Panc1 (cell line): ENCODE data around the gene PHLPP1. TPM values are rescaled to one million over a fixed set of nuclear protein-coding genes. Genes with fewer than 3 reads are reported as not detected.
"Not testable (repeated sequence)": the region's sequence is repeated elsewhere in the genome, so short reads cannot be mapped to it uniquely, and the experiment has no call there.

ENCODE experiments used
- ATAC-seq: fragments of 200-7000 bp; cut with Tn5 transposase; 2 replicates; pipeline ENCODE4 v1.9.1; 2020; ENCODE audit warnings: mild to moderate bottlenecking, moderate library complexity
- BruUV-seq: library from RNA; stranded (reverse); fragments of 400-500 nt; replicated peaks from 2 replicates; lab custom pipeline; 2021; lab: Mats Ljungman, UMichigan
- CTCF ChIA-PET: fragments of 300-600 bp; sonication (Branson Sonifier 250); formaldehyde crosslinking; loops from one replicate; lab custom pipeline; 2022; ENCODE audit warnings: antibody characterized with exemption; lab: Charles Lee
- POLR2A ChIA-PET: fragments of 300-600 bp; sonication (Branson Sonifier 250); formaldehyde crosslinking; loops from one replicate; lab custom pipeline; 2022; ENCODE audit warnings: antibody characterized with exemption; lab: Charles Lee
- DNase-seq: peaks from one replicate; pipeline ENCODE4 v3.0.0-alpha.2; 2010; ENCODE audit warnings: low read depth, low spot score
- H3K27ac ChIP-seq: 2 replicates; pipeline ENCODE4 v1.5.1; 2011; ENCODE audit warnings: mild to moderate bottlenecking, low read length, inconsistent platforms
- H3K27me3 ChIP-seq: fragments of 200-500 bp; sonication (Bioruptor generic); 2 replicates; pipeline ENCODE4 v1.6.0; 2014; ENCODE audit warnings: low read length, inconsistent platforms; ENCODE audit not compliant: control insufficient read depth, insufficient read depth
- H3K36me3 ChIP-seq: fragments of 200-500 bp; sonication (Bioruptor generic); 2 replicates; pipeline ENCODE4 v1.5.1; 2014; ENCODE audit warnings: inconsistent platforms, mild to moderate bottlenecking, low read length, moderate library complexity; ENCODE audit not compliant: control insufficient read depth, insufficient read depth
- H3K4me1 ChIP-seq: 2 replicates; pipeline ENCODE4 v1.5.1; 2011; ENCODE audit warnings: inconsistent platforms, mild to moderate bottlenecking, low read length, moderate library complexity; ENCODE audit not compliant: control insufficient read depth, insufficient read depth
- H3K4me3 ChIP-seq, 2 experiments: 2 replicates each; pipeline ENCODE4 v1.5.1; 2011 to 2012; ENCODE audit warnings: low read depth in 2 of 2, low read length in 2 of 2, mild to moderate bottlenecking in 2 of 2, inconsistent platforms in 1 of 2, moderate library complexity in 1 of 2
- H3K9me3 ChIP-seq: fragments of 200-500 bp; sonication (Bioruptor generic); 2 replicates; pipeline ENCODE4 v1.5.1; 2014; ENCODE audit warnings: low read depth, mild to moderate bottlenecking, inconsistent platforms, low read length, moderate library complexity; ENCODE audit not compliant: control insufficient read depth, insufficient read depth
- POLR2AphosphoS5 ChIP-seq: IDR thresholded peaks from 2 replicates; pipeline ENCODE4 v1.6.1; 2012; ENCODE audit warnings: mild to moderate bottlenecking, low read depth, low read length, moderate library complexity
- SIN3A ChIP-seq: IDR thresholded peaks from 2 replicates; pipeline ENCODE4 v1.6.1; 2012; ENCODE audit warnings: low read depth, mild to moderate bottlenecking, low read length, moderate library complexity, borderline replicate concordance; ENCODE audit not compliant: insufficient read depth
- TCF7L2 ChIP-seq: IDR thresholded peaks from 2 replicates; pipeline ENCODE4 v1.6.1; 2011; ENCODE audit warnings: mild to moderate bottlenecking, low read depth, low read length, inconsistent platforms
- in situ Hi-C: cut with HindIII; loops from 2 replicates; pipeline ENCODE4 v1.10.0; 2016; ENCODE audit warnings: low sequenced_read_pairs, low pct_unique_long_range_greater_than_20kb
- intact Hi-C: fragments of 100-400 bp; cut with micrococcal nuclease; formaldehyde crosslinking; loops from one replicate; pipeline ENCODE4 v1.10.0; 2022; ENCODE audit not compliant: unreplicated experiment
- total RNA-seq: library from RNA; stranded (reverse); gene quantifications from one replicate; pipeline ENCODE4 v1.2.1, GENCODE V29; 2021; ENCODE audit not compliant: unreplicated experiment
- TF ChIP-seq, protein P1 (sequence below): fragments of 450-650 bp; IDR thresholded peaks from 2 replicates; pipeline ENCODE4 v1.5.1; 2017; ENCODE audit warnings: mild to moderate bottlenecking
- TF ChIP-seq, protein P2 (sequence below), 2 experiments: IDR thresholded peaks; 2 replicates each; pipeline ENCODE4 v1.6.1; 2011 to 2012; ENCODE audit warnings: low read depth in 2 of 2, control low read depth in 1 of 2, low read length in 1 of 2, mild to moderate bottlenecking in 1 of 2, moderate library complexity in 1 of 2; ENCODE audit not compliant: insufficient read depth in 1 of 2

The PHLPP1 gene
- total RNA-seq, 1 experiment from 2014 or later: 6.3 TPM

DNA sequence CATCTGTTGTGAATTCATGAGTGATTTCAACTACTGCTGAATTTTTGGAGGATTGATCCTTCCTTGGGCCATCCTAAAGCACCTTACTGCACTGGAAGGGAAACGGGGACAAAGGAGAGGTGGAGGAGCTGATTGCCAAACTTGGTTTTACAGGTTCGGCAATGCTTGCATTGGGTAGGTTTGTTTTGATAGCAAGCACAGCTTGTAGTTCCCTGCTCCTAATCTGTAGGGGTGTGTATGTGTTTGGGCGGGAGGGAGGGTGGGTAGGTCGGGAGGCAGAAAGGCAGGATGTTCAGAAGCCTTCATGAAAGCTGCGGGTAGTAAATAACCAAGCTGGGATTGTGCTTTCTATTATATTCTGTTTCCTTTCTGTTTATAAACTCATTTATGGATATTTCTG, 24.6 kb downstream of the PHLPP1 start:
- no peak overlapping the region for H3K27ac ChIP-seq

DNA sequence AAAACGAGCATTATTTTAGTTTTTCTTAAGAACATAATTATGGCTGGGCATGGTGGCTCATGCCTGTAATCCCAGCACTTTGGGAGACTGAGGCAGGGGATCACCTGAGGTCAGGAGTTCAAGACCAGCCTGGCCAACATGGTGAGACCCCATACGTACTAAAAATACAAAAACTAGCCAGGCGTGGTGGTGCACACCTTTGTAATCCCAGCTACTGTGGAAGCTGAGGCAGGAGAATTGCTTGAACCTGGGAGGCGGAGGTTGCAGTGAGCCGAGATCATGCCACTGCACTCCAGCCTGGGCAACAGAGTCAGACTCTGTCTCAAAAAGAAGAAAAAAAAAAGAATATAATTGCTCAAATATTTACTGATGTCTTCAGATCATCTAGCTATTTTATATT, 25.3 kb downstream of the PHLPP1 start:
- BruUV-seq, H3K27ac ChIP-seq: not testable (repeated sequence)

More for the DNA sequence above, 24.6 kb downstream of the PHLPP1 start:
- no peak for TF ChIP-seq SIN3A
- TF ChIP-seq, protein P1, sequence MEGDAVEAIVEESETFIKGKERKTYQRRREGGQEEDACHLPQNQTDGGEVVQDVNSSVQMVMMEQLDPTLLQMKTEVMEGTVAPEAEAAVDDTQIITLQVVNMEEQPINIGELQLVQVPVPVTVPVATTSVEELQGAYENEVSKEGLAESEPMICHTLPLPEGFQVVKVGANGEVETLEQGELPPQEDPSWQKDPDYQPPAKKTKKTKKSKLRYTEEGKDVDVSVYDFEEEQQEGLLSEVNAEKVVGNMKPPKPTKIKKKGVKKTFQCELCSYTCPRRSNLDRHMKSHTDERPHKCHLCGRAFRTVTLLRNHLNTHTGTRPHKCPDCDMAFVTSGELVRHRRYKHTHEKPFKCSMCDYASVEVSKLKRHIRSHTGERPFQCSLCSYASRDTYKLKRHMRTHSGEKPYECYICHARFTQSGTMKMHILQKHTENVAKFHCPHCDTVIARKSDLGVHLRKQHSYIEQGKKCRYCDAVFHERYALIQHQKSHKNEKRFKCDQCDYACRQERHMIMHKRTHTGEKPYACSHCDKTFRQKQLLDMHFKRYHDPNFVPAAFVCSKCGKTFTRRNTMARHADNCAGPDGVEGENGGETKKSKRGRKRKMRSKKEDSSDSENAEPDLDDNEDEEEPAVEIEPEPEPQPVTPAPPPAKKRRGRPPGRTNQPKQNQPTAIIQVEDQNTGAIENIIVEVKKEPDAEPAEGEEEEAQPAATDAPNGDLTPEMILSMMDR: no peak
- no peak for TF ChIP-seq TCF7L2
- TF ChIP-seq, protein P2, sequence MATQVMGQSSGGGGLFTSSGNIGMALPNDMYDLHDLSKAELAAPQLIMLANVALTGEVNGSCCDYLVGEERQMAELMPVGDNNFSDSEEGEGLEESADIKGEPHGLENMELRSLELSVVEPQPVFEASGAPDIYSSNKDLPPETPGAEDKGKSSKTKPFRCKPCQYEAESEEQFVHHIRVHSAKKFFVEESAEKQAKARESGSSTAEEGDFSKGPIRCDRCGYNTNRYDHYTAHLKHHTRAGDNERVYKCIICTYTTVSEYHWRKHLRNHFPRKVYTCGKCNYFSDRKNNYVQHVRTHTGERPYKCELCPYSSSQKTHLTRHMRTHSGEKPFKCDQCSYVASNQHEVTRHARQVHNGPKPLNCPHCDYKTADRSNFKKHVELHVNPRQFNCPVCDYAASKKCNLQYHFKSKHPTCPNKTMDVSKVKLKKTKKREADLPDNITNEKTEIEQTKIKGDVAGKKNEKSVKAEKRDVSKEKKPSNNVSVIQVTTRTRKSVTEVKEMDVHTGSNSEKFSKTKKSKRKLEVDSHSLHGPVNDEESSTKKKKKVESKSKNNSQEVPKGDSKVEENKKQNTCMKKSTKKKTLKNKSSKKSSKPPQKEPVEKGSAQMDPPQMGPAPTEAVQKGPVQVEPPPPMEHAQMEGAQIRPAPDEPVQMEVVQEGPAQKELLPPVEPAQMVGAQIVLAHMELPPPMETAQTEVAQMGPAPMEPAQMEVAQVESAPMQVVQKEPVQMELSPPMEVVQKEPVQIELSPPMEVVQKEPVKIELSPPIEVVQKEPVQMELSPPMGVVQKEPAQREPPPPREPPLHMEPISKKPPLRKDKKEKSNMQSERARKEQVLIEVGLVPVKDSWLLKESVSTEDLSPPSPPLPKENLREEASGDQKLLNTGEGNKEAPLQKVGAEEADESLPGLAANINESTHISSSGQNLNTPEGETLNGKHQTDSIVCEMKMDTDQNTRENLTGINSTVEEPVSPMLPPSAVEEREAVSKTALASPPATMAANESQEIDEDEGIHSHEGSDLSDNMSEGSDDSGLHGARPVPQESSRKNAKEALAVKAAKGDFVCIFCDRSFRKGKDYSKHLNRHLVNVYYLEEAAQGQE (IDR thresholded peaks at IDR 0.05; ENCODE audit: insufficient read depth in 1 of 2, low read depth in 2 of 2, low read length in 1 of 2): no peak
- TF ChIP-seq POLR2AphosphoS5: no peak
- Histone ChIP-seq H3K9me3 (no peaks in the 10 kb centered on the region), H3K27me3 (no peaks in the 10 kb centered on the region), H3K4me1 (peaks cover 11% of the 10 kb centered on the region), H3K4me3 (no peak overlapping the region), H3K36me3 (no peaks in the 10 kb centered on the region)
- in situ Hi-C loops: no loop called here
- BruUV-seq: no TSS peak
- DNase-seq (no peak), ATAC-seq (no peak)
- ChIA-PET POLR2A (no interaction called here), CTCF (no interaction called here)
- intact Hi-C loops: no loop called here

DNA sequence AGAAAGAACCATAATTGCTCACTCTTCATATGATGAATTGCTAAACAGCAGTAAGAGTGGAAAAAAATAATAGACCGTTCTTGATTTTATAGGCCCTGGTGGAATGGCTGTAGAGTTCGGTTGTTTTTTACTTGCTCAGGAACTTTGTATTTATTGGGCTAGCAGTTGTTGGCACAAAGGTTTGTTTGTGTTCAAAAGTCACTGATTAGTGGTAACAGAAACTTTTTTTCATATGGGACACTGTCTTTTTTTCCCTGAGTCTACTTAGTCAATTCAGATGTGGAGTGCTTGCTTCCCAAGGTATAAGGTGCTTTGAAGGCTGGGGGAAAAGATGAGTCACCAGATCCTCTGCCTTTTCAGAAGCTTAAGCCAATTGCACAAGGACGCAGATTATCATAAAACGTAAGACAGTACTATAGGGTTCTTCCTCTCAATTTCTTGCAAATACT, 25.8 kb downstream of the PHLPP1 start:
- DNase-seq (no peak), ATAC-seq (no peak)
- TF ChIP-seq POLR2AphosphoS5: no peak
- TF ChIP-seq SIN3A: no peak
- TF ChIP-seq, protein P2 (IDR thresholded peaks at IDR 0.05; ENCODE audit: insufficient read depth in 1 of 2, low read depth in 2 of 2, low read length in 1 of 2): no peak
- TF ChIP-seq, protein P1: no peak
- in situ Hi-C loops: no loop called here
- BruUV-seq: no TSS peak
- ChIA-PET POLR2A (no interaction called here), CTCF (no interaction called here)
- no peaks in the 10 kb centered on the region for H3K27me3 ChIP-seq
- intact Hi-C loops: no loop called here
- H3K9me3 ChIP-seq: no peaks in the 10 kb centered on the region
- no peak overlapping the region for H3K27ac ChIP-seq
- no peaks in the 10 kb centered on the region for H3K36me3 ChIP-seq
- no peak overlapping the region for H3K4me3 ChIP-seq
- peaks cover 11% of the 10 kb centered on the region for H3K4me1 ChIP-seq

More for the DNA sequence above, 25.3 kb downstream of the PHLPP1 start:
- intact Hi-C loops, H3K27me3 ChIP-seq, ATAC-seq, H3K9me3 ChIP-seq, H3K4me3 ChIP-seq, H3K36me3 ChIP-seq, CTCF ChIA-PET, DNase-seq, POLR2A ChIA-PET, in situ Hi-C loops: not testable (repeated sequence)
- H3K4me1 ChIP-seq: peaks cover 11% of the 10 kb centered on the region
